ENCODE measurements around the gene PERM1.

PERM1 gene

DNA sequence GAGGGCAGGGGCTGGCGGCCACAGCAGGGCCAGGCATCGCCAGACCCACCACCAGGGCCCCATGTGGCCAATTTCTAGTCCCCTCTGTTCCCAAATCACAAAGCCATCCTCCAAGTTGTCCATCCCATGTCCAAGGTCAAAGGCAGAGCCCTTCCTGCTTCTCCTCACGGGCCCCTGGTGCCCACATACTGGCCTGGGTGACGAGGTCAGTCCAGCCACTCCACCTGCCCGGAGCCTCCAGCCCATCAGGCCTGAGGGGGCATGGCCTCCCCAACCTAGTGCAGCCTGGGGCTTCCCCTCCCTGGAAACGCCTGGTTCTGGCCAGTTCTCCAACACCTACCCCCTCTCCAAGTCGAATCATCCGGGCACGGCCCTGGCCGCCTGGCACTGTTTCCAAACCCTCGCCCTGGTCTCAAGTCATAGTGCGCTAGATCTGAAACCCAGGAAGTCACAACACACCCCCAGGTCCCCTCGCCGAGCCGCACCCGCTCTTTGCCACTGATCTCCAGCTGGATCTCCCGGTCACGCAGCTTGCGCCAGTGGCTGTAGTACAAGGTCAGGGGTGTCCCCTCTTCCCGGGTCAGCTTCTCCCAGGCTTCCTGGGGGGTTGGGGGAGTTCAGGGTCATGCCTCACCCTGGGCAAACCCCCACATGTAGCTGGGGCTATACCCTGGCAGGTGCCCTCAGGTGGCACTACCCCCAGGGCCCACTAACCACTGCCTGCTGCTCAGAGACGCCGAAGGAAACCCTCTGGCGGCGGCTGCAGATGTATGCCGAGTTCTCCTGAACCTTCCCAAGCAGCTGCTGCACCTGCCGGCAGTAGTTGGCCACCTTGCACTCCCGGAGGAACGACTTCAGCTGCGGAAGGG, 36.0 kb downstream of the PERM1 start:
- DNase-seq: no peak

DNA sequence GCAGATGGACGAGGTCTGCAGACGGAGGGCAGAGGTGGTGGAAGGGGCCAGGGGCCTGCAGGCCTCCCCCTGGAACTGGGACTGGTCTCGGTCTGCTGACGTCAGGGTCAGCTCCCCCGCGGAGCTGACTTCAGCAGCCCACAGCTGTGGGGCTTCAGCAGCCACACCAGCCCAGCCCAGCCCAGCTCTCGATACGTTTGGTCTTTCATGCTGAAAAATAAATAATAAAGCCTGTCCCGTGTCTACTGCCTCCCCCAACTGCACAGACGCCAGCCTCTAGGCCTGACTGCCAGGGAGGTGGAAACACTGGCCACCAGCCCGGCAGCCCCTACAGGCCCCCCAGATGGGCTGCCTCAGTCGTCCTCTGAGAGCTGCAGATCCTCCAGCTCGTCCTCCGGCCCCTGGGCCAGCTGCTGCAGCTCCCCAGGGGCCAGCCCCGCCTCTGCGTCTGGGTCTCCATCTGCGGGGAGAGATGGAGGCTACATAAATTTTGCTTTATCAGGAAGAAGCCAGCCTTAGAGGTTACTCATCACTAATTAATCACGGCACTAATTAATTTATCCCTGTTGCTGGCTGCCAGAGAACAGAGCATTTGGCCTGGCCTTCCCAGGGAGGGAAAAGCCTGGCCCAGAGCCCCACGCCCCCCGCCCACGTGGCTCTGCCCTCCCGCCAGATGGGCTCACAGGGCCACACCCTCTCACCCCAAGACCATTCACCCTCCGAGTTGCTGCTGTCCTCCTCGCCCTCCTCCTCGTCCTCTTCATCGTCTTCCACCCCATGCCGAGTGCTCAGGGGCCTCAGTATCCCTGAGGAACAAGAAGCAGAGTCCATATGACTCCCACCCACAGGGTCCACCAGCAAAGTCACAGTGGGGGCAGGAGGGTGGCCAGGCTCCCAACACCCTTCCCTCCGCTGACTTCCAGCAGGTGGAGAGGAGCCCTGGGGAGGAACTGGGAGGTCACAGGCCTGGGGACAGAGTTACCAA, 37.3 kb downstream of the PERM1 start:
- DNase-seq: no peak

GRCh38 chr1:943545-944340, 38.1 kb downstream of the PERM1 start:
- no peak for DNase-seq

DNA sequence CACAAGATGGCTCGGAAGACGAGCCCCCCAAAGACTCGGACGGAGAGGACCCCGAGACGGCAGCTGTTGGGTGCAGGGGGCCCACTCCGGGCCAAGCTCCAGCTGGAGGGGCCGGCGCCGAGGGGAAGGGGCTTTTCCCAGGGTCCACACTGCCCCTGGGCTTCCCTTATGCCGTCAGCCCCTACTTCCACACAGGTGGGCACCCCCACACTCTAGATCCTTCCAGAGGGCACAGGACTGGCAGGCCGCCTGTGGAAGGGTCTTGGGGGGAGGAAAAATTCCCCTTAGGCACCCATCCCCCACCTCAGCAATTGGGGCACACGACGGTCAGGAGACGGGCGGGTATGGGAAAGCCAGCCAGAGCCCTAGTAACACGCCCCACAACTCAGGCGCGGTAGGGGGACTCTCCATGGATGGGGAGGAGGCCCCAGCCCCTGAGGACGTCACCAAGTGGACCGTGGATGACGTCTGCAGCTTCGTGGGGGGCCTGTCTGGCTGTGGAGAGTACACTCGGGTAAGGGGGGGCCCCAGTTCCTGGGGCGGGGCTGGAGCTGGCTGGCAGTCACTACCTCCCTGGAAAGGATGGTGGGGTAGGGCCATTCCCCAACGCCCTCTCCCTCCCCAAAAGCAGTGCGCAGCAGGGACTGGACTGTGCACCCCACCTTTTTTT, 38.9 kb downstream of the PERM1 start:
- no peak for DNase-seq

- no peak for DNase-seq
Observed at GRCh38 chr1:942411-942821, 39.5 kb downstream of the PERM1 start.

DNA sequence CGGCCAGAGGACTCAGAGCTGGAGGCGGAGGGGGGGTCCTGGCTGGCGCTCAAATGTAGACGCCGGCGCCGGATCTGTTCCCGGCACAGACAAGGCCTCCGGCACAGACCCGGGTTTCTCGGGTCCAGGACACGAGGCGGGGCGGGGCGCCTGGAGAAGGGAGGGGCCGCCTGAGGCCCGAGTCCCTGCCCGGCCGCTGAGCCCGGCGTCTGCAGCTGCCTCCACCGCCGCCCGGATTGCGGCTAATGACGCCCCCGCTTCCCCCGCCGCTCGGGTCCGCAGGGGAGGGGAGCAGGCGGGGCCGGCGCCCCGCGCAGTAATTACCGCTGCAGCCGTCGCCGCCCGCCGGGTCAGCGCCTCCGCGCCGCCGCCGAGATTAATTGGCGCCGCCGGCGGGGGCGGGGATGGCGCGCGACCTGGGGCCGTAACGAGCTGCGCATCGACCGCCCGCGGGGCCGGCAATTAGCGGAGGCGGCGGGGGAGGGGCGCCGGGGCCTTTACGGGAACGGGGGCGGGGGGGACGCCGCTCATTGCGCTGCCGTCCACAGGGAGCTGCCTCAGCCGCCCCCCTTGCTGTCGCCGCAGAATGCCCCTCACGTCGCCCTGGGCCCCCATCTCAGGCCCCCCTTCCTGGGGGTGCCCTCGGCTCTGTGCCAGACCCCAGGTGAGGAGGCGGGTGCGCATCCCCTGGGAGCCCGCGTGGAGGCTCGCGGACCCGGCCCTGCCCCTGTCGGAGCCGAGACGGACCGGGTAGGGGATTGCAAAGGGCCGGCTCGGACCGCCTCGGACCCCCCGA, 40.1 kb downstream of the PERM1 start:
- DNase-seq: peak; percentile 88

DNA sequence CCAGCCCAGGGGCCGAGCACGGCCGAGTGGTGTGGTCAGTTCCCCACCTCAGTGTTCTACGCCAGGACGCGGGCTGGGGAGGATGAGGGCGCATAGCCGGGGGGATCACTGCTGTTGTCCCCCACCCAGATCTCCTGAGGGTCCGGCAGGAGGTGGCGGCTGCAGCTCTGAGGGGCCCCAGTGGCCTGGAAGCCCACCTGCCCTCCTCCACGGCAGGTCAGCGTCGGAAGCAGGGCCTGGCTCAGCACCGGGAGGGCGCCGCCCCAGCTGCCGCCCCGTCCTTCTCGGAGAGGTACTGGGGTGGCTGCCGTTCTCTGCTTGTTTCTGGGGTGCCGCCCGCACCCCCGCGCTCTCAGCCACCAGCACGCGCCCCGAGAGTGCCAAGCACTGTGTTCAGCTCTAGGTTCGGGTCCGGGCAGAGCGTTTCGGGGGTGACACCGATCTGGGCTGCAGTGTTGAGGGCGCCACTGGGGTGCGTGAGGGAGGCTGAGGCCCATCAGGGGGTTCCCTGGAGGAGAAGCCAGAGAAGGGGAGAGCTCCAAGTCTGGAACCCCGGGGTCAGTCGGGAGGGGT, 40.8 kb downstream of the PERM1 start:
- no peak for DNase-seq

DNA sequence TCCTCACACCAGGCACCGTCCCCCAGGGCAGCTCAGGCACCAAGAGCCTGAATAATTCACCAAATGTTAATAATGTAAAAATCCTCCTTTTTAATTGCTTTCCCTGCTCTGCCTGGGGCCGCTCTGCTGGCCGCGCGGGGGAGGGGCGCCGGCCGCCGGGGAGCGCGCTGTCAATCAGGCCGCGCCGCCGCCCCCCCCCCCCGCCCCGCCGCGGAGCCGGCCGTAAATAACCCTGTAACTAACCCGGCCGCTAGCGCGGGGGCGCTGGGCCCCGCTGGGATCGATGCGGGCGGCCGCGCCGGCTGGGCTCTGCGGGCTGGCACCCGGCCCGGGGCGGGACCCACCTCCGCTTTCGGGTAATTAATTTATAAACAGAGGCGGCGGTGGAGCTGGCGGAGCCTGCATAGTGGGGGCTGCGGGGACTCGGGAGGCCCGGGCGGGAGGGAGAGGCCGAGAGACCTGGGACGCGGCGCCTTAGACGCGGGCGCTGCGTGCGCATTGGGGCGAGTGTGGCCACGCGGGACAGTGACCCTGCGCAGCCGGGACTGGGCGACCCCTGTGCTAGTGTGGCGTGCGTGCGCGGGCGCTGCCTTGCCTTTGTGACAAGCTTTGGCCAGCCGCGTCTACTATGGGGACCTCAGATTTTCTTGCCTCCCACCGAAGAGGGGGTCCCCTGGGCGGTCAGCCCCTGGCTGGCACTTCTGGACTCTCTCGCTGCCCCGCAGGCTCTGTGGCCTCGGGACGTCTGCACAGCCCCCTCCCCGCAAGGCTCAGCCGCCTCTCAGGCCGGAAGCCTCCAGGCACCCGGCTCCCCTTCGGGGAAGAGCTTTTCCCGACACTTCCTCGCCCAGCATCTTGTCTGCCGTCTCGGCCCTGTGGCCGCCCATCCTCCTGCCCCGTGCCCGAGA, 41.5 kb downstream of the PERM1 start:
- DNase-seq: peak; percentile 88

- no peak for DNase-seq
Observed at GRCh38 chr1:939511-940106, 42.3 kb downstream of the PERM1 start.

- DNase-seq: no peak
Observed at GRCh38 chr1:938711-939489, 43.0 kb downstream of the PERM1 start.

DNA sequence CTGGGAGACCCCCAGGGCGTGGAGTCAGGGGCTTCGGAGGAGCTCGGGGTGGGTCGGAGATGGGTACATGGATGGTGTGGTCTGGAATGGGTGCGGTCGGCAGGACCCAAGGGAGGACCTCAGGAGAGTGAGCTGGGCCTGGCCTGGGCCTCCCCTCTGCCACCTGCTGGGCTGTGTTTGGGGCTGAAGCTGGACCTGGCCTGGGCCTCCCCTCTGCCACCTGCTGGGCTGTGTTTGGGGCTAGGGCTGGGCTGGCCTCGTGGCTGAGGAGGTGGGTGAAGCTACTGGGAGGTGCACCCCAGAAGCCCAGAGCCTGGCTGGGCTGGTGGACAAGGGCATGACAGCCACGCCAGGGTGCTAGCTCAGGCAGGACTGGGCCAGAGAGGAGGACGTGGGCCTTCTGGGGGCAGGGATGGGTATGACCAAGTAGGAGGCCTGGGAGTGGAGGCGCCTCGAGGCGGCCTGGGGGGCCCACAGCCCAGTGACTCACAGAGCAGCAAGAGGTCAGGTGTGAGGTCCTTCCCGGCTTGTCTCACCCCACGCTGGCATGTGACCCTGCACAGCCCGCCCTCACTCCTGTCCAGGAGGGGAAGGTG, 43.7 kb downstream of the PERM1 start:
- no peak for DNase-seq

DNA sequence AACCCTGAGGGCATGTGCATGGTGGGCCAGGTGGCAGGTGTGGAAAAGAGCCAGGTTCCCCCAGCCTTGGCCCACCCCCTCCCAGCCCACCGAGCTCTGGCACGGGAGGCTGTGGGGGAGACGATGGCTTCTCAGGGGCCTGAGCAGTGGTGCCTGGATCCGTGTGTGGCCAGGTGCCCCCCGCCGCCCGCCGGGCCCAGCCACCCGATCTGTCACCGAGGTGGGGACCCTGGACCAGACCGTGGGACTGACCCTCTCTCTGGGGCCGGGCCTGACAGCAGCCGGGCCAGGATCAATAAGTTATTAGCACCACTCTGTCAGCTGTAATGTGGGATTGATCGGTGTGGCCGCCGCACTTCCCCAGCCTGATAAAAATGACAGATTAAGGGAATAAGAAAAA, 44.4 kb downstream of the PERM1 start:
- DNase-seq: no peak

DNA sequence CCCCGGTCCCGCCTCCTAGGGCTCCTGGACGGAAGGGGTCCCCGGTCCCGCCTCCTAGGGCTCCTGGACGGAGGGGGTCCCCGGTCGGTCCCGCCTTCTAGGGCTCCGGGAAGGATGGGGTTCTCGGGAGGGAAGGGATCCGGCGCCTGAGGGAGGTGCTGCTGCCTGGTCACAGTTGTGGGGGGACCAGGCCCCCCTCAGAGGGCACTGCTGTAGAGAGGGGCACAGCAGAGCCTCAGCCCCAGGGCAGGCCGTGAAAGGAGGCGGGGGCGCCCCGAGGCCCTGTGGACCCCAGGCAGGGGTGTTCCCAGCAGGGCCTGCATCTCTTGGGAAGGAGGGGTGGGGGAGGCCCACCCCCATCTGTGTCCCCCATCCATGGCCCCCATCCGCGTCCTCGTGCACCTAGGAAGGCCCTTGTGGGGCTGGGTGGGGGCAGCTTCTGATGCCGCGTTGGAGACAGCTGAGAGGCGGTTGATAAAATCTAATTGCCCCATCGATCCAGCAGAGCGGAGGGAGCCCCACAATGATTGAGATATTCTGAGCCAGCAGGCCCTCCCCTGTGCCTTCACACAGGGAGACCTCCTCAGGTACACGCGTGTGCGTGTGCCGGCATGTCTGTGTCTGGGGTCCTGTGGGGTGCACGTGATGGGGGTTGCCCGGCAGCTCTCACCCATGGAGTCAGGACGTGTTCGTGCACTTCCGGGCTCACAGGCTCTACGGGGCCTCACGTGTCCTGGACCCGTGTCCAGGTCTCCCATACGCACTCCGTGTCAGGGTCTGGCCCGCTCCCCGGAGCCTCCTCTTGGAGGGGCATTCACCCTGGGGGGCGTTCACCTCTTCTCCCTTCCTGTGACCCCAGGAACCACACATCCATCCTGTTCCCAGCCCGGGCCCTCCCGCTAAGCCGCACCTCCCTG, 45.3 kb downstream of the PERM1 start:
- DNase-seq: no peak

DNA sequence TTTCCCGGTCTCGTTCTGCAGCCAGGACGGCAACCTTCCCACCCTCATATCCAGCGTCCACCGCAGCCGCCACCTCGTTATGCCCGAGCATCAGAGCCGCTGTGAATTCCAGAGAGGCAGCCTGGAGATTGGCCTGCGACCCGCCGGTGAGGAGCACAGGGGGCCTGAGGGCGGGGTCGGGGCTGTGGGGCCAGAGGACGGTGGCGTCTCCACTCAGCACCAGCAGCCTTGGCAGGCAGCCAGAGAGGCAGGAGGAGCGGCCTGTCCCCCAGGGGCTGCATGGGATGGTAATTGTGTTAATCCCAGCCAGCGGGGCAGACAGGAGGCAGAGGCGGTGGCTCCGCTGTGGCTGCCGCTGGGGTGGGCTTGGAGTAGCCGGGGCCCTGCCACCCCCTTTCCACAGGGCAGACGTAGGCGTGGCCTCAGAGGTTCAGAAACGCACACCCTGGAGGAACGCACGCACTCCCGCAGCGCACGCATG, 46.1 kb downstream of the PERM1 start:
- DNase-seq: no peak

DNA sequence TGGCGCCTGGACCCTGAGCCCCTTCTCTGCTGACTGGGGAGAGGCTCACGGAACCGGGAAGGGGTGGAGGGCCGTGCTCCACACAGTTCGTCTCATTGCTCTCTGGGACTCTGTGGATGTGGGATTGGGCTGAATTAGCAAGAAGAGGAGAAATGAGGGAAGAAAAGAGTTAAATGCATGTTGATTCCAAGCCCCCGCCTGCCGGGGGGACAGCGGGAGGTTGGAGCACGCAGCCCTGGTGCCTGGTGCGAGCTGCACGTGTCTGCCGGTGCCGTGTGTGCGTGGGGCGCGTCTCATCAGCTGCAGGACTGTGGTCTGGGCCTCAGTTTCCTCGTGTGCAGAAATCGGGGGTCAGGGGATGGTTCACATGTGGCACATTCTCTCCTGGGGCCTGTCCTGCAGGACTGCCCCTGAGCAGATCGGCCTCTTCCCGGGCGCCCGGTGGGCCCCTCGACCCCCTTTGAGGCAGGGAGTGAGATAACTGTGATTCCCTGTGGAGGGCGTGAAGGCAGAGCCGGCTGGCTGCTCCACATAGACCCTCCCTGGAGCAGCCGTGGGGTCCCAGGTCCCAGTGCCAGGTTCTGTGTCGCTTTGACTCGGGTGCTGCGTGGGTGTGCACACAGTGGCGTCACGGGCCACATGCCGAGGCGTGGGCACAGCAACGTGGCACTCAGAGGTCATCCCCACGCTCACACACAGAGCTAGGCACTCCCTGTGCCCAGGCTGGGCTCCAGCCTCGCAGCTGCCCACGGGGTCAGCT, 46.7 kb downstream of the PERM1 start:
- no peak for DNase-seq

DNA sequence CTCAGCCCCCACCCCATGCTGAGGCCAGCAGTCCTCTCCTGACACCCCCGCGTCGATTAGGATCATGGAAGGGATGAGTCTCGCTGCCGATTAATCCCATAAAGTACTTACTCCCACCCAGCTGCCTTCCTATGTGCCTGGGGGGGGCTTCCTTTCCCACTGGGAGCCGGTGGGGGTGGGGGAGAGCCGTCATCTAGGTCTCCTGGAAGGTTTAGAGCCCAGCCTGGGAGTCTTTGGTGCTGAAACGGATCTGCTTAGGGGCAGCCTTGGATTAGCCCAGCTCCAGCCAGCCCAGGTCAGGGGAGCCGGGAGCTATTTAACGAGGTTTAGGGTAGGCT, 48.3 kb downstream of the PERM1 start:
- DNase-seq: no peak

Measured in right forelimb (tissue), 1 donor.